H7 (cell line): ENCODE measurements around the gene NMNAT1. TPM values are rescaled to one million over a fixed set of nuclear protein-coding genes. Genes with fewer than 3 reads are reported as not detected.
A peak's percentile ranks its signal among the peaks of the same experiment; 100 is the strongest.

Source experiments
- DNase-seq: peaks from one replicate; pipeline ENCODE4 v3.0.0; 2012
- H3K27me3 ChIP-seq: 2 replicates; pipeline ENCODE4 v1.6.0; 2011; ENCODE audit warnings: mild to moderate bottlenecking, low read length; ENCODE audit not compliant: control insufficient read depth, insufficient read depth
- H3K36me3 ChIP-seq: replicated peaks from 2 replicates; pipeline ENCODE4 v1.5.1; 2011; ENCODE audit warnings: low read length; ENCODE audit not compliant: control insufficient read depth, insufficient read depth
- H3K4me3 ChIP-seq: 2 replicates; pipeline ENCODE4 v1.5.1; 2011; ENCODE audit warnings: low read depth, mild to moderate bottlenecking, control low read depth, low read length, moderate library complexity; ENCODE audit not compliant: insufficient read depth
- total RNA-seq: library from RNA; depleted of rRNA; stranded (reverse); fragments of >200 nt; shearing (Covaris generic); gene quantifications from 2 replicates; pipeline ENCODE4 v1.2.3, GENCODE V29; 2014; rRNA removed

The NMNAT1 gene
- 5.7 and 6.4 TPM in 2 replicates for total RNA-seq

GRCh38 chr1:9942939-9943788 lies at the start of gene NMNAT1, which contains the start of gene LZIC:
Gene NMNAT1, plus strand, starts transcription at chr1:9943475. Its CDS starts 28,599 bp downstream, at chr1:9972074.
Gene LZIC, minus strand, starts transcription at chr1:9943391. Its CDS starts 6,772 bp downstream, at chr1:9936619.
- DNase-seq, result peak; percentile 97
- H3K36me3 ChIP-seq, result no peaks in the 10 kb centered on the region; the same call in 1 of the 2 replicates
- H3K4me3 ChIP-seq, result peak within 1 kb of the TSS; percentile 63
- no peaks in the 10 kb centered on the region for H3K27me3 ChIP-seq

DNA sequence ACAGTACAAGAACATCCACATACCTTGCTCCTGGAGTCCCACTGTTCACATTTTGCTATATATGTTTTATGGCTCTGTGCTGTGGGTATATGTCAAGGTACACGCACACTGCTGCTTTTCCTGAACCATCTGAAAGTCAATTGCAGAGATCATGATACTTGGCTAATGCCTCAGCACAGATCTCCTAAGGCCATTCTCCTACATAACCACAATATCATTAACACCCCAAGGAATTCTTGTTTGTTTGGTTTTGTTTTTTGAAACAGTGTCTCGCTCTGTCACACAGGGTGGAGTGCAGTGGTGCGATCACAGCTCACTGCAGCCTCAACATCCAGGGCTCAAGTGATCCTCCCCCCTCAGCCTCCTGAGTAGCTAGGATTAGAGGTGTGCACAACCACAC lies 49.2 kb upstream of the NMNAT1 start:
- Histone ChIP-seq H3K4me3 (no peak overlapping the region), H3K27me3 (no peaks in the 10 kb centered on the region), H3K36me3 (no peaks in the 10 kb centered on the region)
- DNase-seq, result no peak

- H3K27me3 ChIP-seq, result no peaks in the 10 kb centered on the region
- DNase-seq, result no peak
- no peak overlapping the region for H3K4me3 ChIP-seq
- H3K36me3 ChIP-seq, result no peaks in the 10 kb centered on the region
Observed at GRCh38 chr1:9900142-9901043, 42.9 kb upstream of the NMNAT1 start.

DNA sequence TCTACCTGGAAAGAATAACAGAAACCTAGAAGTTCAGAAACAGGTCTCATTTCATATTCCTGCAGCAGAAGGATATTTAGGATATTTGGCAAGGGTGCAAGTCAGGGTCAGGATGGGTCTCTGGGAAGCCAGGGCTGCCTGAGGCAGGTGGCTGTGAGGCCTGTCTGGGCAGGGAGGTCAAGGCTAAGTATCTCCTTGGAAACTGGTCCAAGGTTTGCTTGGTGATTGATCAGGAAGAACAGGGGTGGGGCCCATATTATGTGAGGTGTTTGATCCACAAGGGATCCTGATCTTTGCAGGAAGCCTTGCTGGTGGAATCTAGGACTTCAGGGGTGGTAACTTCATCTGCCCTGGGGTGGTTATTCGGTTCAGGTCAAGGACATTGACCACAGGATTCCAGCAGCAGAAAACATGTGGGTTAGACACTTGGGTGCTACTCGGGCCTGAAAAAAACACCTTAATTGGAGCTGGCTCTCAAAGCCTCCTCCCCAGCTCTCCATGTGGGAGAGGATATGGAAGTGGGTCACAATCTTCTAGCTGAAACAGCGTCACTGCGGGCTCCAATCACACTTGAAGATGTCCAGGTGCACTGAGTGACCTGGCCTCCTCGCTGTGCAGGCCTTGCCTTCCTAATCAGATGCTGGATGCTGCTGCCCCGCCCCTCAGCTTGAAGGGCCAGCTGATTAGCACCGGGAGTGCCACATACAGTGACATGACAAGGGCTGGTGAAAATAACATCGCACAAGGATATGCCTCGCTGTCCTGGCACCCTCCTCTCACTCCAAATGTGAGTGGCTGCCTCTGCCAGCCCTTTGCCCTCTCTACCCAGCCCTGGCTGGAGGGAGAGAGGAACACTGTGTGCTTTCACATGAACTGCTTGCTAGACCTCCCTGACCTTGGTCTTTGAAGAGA lies 41.9 kb upstream of the NMNAT1 start:
- no peak for DNase-seq
- H3K36me3 ChIP-seq, result no peaks in the 10 kb centered on the region
- H3K4me3 ChIP-seq, result no peak overlapping the region
- H3K27me3 ChIP-seq, result no peaks in the 10 kb centered on the region

- Histone ChIP-seq H3K36me3 (no peaks in the 10 kb centered on the region), H3K27me3 (no peaks in the 10 kb centered on the region), H3K4me3 (no peak overlapping the region)
- DNase-seq, result no peak
Observed at GRCh38 chr1:9902060-9902452, 41.2 kb upstream of the NMNAT1 start.

- DNase-seq, result no peak
- Histone ChIP-seq H3K4me3 (no peak overlapping the region), H3K36me3 (no peaks in the 10 kb centered on the region), H3K27me3 (no peaks in the 10 kb centered on the region)
Observed at GRCh38 chr1:9903801-9904527, 39.3 kb upstream of the NMNAT1 start.

DNA sequence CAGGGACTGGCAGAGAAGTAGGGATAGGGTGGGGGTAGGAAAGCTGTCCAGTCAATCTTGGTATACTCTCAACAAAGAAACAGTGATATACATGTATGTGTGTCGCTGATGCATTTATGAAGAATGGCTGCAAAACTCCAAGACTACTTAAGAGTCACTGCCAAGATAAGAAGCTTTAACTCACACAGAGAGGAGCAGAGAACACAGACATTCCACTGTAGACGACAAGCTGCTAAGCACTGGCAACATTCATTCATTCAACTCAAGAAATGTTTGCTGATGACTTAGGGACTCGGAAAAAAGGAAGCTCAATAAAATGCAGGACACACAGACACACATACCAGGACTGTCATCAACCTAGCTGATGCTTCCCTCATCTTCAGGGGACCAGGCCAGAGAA lies 38.7 kb upstream of the NMNAT1 start:
- Histone ChIP-seq H3K27me3 (no peaks in the 10 kb centered on the region), H3K4me3 (no peak overlapping the region), H3K36me3 (no peaks in the 10 kb centered on the region)
- no peak for DNase-seq

GRCh38 chr1:9905010-9905409 lies 38.3 kb upstream of the NMNAT1 start:
- Histone ChIP-seq H3K36me3 (no peaks in the 10 kb centered on the region), H3K27me3 (no peaks in the 10 kb centered on the region), H3K4me3 (no peak overlapping the region)
- DNase-seq, result no peak

DNA sequence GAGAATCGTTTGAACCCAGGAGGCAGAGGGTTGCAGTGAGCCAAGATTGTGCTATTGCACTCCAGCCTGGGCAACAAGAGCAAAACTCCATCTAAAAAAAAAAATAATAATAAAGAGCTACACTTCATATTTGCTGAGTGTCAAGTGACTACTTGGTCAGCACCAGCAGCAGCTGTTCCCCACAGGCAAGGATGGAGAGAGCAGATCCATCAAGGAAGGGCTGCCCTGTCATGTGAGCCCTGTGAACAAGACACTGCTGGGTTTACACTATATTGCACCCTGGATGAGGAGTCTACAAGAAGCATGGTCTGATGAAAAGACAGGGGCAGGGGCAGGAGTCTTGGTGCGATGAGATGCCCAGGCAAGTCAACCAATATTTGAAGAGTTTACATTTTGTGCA lies 36.8 kb upstream of the NMNAT1 start:
- DNase-seq, result no peak
- no peaks in the 10 kb centered on the region for H3K36me3 ChIP-seq
- no peak overlapping the region for H3K4me3 ChIP-seq
- no peaks in the 10 kb centered on the region for H3K27me3 ChIP-seq

GRCh38 chr1:9907441-9907840 lies 35.8 kb upstream of the NMNAT1 start:
- no peaks in the 10 kb centered on the region for H3K27me3 ChIP-seq
- DNase-seq, result no peak
- H3K36me3 ChIP-seq, result no peaks in the 10 kb centered on the region
- no peak overlapping the region for H3K4me3 ChIP-seq

GRCh38 chr1:9908871-9909233 lies 34.4 kb upstream of the NMNAT1 start:
- no peak for DNase-seq
- no peaks in the 10 kb centered on the region for H3K27me3 ChIP-seq
- H3K4me3 ChIP-seq, result peak overlapping the region; percentile 84
- H3K36me3 ChIP-seq, result no peaks in the 10 kb centered on the region

DNA sequence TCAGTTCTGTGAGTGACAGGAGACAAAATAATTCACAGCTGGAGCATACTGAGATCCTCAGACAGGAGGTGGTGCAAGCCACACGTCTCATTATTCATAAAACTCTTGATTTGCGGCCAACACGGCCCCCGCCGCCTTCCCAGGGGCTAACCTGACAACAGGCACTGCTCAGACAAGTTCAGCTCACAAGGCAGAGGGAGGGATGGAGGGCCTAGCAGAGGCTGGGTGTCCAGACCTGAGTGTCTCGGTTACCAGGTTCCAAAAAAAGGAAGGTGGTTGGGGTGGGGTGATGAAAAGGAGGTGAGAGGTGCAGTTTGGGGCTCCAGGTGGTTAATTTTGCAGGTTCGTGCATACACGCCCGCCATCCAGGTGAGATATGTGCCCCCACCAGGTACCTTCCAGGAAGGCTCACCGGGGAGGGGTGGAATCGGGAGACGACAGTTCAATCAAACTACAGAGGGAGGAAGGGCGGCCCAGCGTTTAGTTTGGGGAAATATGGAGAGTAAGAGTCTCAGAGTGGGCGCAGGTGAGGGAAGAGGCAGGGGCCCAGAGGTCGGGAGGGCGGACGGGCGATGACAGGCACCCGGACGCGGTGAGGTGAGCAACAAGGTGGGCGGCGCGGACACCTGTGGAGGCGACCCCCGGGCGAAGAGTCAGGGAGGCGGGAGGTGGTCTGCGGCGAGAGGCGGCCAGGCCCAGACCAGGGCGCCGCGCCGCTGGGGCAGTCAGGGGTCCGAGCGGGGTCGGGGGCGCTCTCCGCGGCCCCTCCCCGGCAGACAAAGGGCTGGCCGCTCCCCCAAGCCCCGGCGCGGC lies 33.8 kb upstream of the NMNAT1 start:
- DNase-seq, result peak; percentile 63
- Histone ChIP-seq H3K36me3 (no peaks in the 10 kb centered on the region), H3K4me3 (peak overlapping the region; percentile 84), H3K27me3 (no peaks in the 10 kb centered on the region)

DNA sequence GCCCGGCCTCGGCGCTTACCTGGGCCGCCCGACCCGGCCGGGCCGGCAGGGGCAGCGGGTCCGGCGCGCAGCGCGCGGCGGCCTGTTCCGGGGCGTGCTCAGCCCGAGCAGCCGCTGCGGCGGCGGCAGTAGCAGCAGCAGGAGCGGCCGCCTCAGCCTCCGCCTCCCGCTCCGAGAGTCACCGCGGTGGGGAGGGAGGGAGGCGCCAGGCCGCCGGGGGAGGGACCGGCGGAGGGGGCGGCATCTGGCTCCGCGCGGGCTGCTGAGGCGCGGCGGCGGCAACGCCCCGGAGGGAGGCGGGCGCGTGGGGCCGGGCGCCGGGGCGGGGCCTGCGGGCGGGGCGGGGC lies 33.2 kb upstream of the NMNAT1 start, which contains the start of gene CTNNBIP1:
Gene CTNNBIP1 (minus strand): TSS at position 194 of the 347 bp plus-strand sequence. CDS start 38,205 bp downstream, outside the sequence.
- H3K4me3 ChIP-seq, result peak within 1 kb of the TSS; percentile 84
- no peak for DNase-seq
- no peaks in the 10 kb centered on the region for H3K27me3 ChIP-seq

More for the DNA sequence above, 33.2 kb upstream of the NMNAT1 start, which contains the start of gene CTNNBIP1:
- H3K36me3 ChIP-seq, result no peaks in the 10 kb centered on the region
